Mesenchymal stem cell (in vitro differentiated cells and primary cell): ENCODE data around the gene CD9.
A peak's percentile ranks its signal among the peaks of the same experiment; 100 is the strongest.

ENCODE experiments used
- DNase-seq: peaks from one replicate; pipeline ENCODE4 v3.0.0-alpha.2; 2013
- H2AFZ ChIP-seq: one replicate; pipeline ENCODE4 v1.6.1; 2013; ENCODE audit warnings: low read depth, mild to moderate bottlenecking, control low read depth, inconsistent platforms, low read length, moderate library complexity
- H2AK5ac ChIP-seq: 2 replicates; pipeline ENCODE4 v1.6.1; 2013; ENCODE audit warnings: low read length, moderate library complexity, mild to moderate bottlenecking, inconsistent platforms; ENCODE audit not compliant: severe bottlenecking
- H2BK120ac ChIP-seq: one replicate; pipeline ENCODE4 v1.6.1; 2013; ENCODE audit warnings: low read depth, mild to moderate bottlenecking, inconsistent platforms, low read length, moderate library complexity
- H2BK12ac ChIP-seq, 2 experiments: one replicate each; pipeline ENCODE4 v1.6.1; 2013; ENCODE audit warnings: inconsistent platforms in 2 of 2, low read length in 2 of 2, mild to moderate bottlenecking in 2 of 2, moderate library complexity in 2 of 2, control low read depth in 1 of 2
- H2BK15ac ChIP-seq: one replicate; pipeline ENCODE4 v1.6.1; 2013; ENCODE audit warnings: mild to moderate bottlenecking, low read depth, inconsistent platforms; ENCODE audit not compliant: poor library complexity, severe bottlenecking
- H2BK5ac ChIP-seq: 2 replicates; pipeline ENCODE4 v1.6.1; 2013; ENCODE audit warnings: low read depth, mild to moderate bottlenecking, low read length, control low read depth, inconsistent platforms; ENCODE audit not compliant: poor library complexity, severe bottlenecking
- H3K14ac ChIP-seq, 2 experiments: one replicate each; pipeline ENCODE4 v1.6.1; 2013; ENCODE audit warnings: inconsistent platforms in 2 of 2, low read length in 2 of 2, control low read depth in 1 of 2, mild to moderate bottlenecking in 1 of 2, moderate library complexity in 1 of 2
- H3K18ac ChIP-seq, 2 experiments: one replicate each; pipeline ENCODE4 v1.6.1; 2013; ENCODE audit warnings: inconsistent platforms in 2 of 2, low read length in 2 of 2, control low read depth in 1 of 2, low read depth in 1 of 2, mild to moderate bottlenecking in 1 of 2
- H3K23ac ChIP-seq, 2 experiments: one replicate each; pipeline ENCODE4 v1.6.1; 2013; ENCODE audit warnings: inconsistent platforms in 2 of 2, low read length in 2 of 2, mild to moderate bottlenecking in 2 of 2, moderate library complexity in 2 of 2, control low read depth in 1 of 2
- H3K27ac ChIP-seq: 2 replicates; pipeline ENCODE4 v1.5.1; 2013; ENCODE audit warnings: mild to moderate bottlenecking, moderate library complexity, low read length, control low read depth, inconsistent platforms; ENCODE audit not compliant: poor library complexity, severe bottlenecking
- H3K27me3 ChIP-seq, 2 experiments: 2 replicates each; pipeline versions ENCODE4 v1.6.1 to v1.7.0; 2013; ENCODE audit warnings: low read length in 2 of 2, mild to moderate bottlenecking in 2 of 2, moderate library complexity in 2 of 2, control low read depth in 1 of 2, inconsistent platforms in 1 of 2; ENCODE audit not compliant: control insufficient read depth in 1 of 2, insufficient read depth in 1 of 2
- H3K36me3 ChIP-seq, 2 experiments: 2 replicates each; pipeline versions ENCODE4 v1.6.1 to v1.7.0; 2013; ENCODE audit warnings: low read length in 2 of 2, control low read depth in 1 of 2, inconsistent platforms in 1 of 2, low read depth in 1 of 2, mild to moderate bottlenecking in 1 of 2; ENCODE audit not compliant: insufficient read depth in 2 of 2, control insufficient read depth in 1 of 2
- H3K4ac ChIP-seq, 2 experiments: one replicate each; pipeline ENCODE4 v1.6.1; 2013; ENCODE audit warnings: inconsistent platforms in 2 of 2, low read length in 2 of 2, mild to moderate bottlenecking in 2 of 2, moderate library complexity in 2 of 2, control low read depth in 1 of 2, low read depth in 1 of 2
- H3K4me1 ChIP-seq: 2 replicates; pipeline ENCODE4 v1.6.1; 2013; ENCODE audit warnings: low read depth, low read length, control low read depth; ENCODE audit not compliant: control insufficient read depth, insufficient read depth
- H3K4me2 ChIP-seq: 2 replicates; pipeline ENCODE4 v1.6.1; 2013; ENCODE audit warnings: low read length, mild to moderate bottlenecking, inconsistent platforms; ENCODE audit not compliant: poor library complexity, severe bottlenecking
- H3K4me3 ChIP-seq, 2 experiments: 2 replicates each; pipeline versions ENCODE4 v1.5.1 to v1.7.0; 2013; ENCODE audit warnings: low read length in 2 of 2, mild to moderate bottlenecking in 2 of 2, control low read depth in 1 of 2, low read depth in 1 of 2; ENCODE audit not compliant: insufficient read depth in 1 of 2
- H3K79me1 ChIP-seq: replicated peaks from 2 replicates; pipeline ENCODE4 v1.6.1; 2013; ENCODE audit warnings: mild to moderate bottlenecking, control low read depth, low read length, inconsistent platforms; ENCODE audit not compliant: poor library complexity, severe bottlenecking
- H3K9ac ChIP-seq: 2 replicates; pipeline ENCODE4 v1.7.0; 2013; ENCODE audit warnings: mild to moderate bottlenecking, low read length, moderate library complexity
- H3K9me3 ChIP-seq: 2 replicates; pipeline ENCODE4 v1.7.0; 2013; ENCODE audit warnings: mild to moderate bottlenecking, low read length; ENCODE audit not compliant: control insufficient read depth
- H4K8ac ChIP-seq: one replicate; pipeline ENCODE4 v1.6.1; 2013; ENCODE audit warnings: inconsistent platforms, mild to moderate bottlenecking, low read length, moderate library complexity
- H4K91ac ChIP-seq: one replicate; pipeline ENCODE4 v1.6.1; 2013; ENCODE audit warnings: mild to moderate bottlenecking, low read length, inconsistent platforms
- WGBS: methylation state at CpG from one replicate; pipeline ENCODE4 v1.1.7; 2013; ENCODE audit warnings: mixed read lengths; 5-methylcytosine and 5-hydroxymethylcytosine counted together

CD9 gene

GRCh38 chr12:6216581-6216980 is 16.4 kb downstream of the CD9 start:
- peaks cover 2 to 8% of the 10 kb centered on the region in 2 experiments for H3K36me3 ChIP-seq
- H3K18ac ChIP-seq = peak overlapping the region in 1 of 2 experiments; percentile 46
- DNase-seq = no peak
- H3K23ac ChIP-seq = no peak overlapping the region
- no peak overlapping the region for H2BK120ac ChIP-seq
- peak overlapping the region; percentile 37 for H3K9ac ChIP-seq
- no peaks in the 10 kb centered on the region for H3K27me3 ChIP-seq
- WGBS = 95% methylated on average over 7 of the region's 7 CpGs
- peaks cover 4% of the 10 kb centered on the region for H3K9me3 ChIP-seq
- H3K4me1 ChIP-seq = peaks cover 26% of the 10 kb centered on the region
- no peak overlapping the region for H2BK15ac ChIP-seq
- H2BK12ac ChIP-seq = no peak overlapping the region
- peaks cover 11% of the 10 kb centered on the region for H3K79me1 ChIP-seq
- no peak overlapping the region for H3K4me3 ChIP-seq
- H2BK5ac ChIP-seq = no peak overlapping the region
- no peak overlapping the region for H2AFZ ChIP-seq
- H3K4ac ChIP-seq = no peak overlapping the region
- no peak overlapping the region for H3K4me2 ChIP-seq
- peak overlapping the region; percentile 63 for H3K27ac ChIP-seq
- H2AK5ac ChIP-seq = peak overlapping the region; percentile 78
- no peak overlapping the region for H4K91ac ChIP-seq
- no peak overlapping the region for H4K8ac ChIP-seq
- H3K14ac ChIP-seq = no peak overlapping the region

- H3K14ac ChIP-seq = no peak overlapping the region
- no peak overlapping the region for H3K4me3 ChIP-seq
- no peak for DNase-seq
- H3K4me1 ChIP-seq = peaks cover 27% of the 10 kb centered on the region
- 90% methylated on average over 6 of the region's 6 CpGs for WGBS
- no peak overlapping the region for H3K4me2 ChIP-seq
- H3K27ac ChIP-seq = no peak overlapping the region
- H2BK12ac ChIP-seq = no peak overlapping the region
- H2BK15ac ChIP-seq = no peak overlapping the region
- no peak overlapping the region for H3K23ac ChIP-seq
- H4K8ac ChIP-seq = no peak overlapping the region
- H3K9ac ChIP-seq = no peak overlapping the region
- no peak overlapping the region for H2AFZ ChIP-seq
- H3K79me1 ChIP-seq = peaks cover 14% of the 10 kb centered on the region
- H2AK5ac ChIP-seq = peak overlapping the region; percentile 49
- H3K18ac ChIP-seq = no peak overlapping the region
- no peak overlapping the region for H4K91ac ChIP-seq
- peaks cover 4% of the 10 kb centered on the region for H3K9me3 ChIP-seq
- no peak overlapping the region for H2BK5ac ChIP-seq
- H2BK120ac ChIP-seq = no peak overlapping the region
- peaks cover 2% of the 10 kb centered on the region in 2 experiments for H3K36me3 ChIP-seq
- no peak overlapping the region for H3K4ac ChIP-seq
- no peaks in the 10 kb centered on the region for H3K27me3 ChIP-seq
These were observed 18.2 kb downstream of the CD9 start for GRCh38 chr12:6218347-6218925.

GRCh38 chr12:6219980-6220379 is 19.8 kb downstream of the CD9 start:
- Histone ChIP-seq H3K14ac (peak overlapping the region in 1 of 2 experiments; percentile 5), H2BK12ac (peak overlapping the region in 1 of 2 experiments; percentile 38), H3K4me1 (peaks cover 30% of the 10 kb centered on the region), H2AK5ac (peak overlapping the region; percentile 30), H3K4me3 (no peak overlapping the region), H3K4ac (no peak overlapping the region), H3K27ac (no peak overlapping the region), H3K9ac (no peak overlapping the region), H2BK15ac (no peak overlapping the region), H3K23ac (no peak overlapping the region), H2AFZ (no peak overlapping the region), H3K18ac (peak overlapping the region; percentile 0 to 30), H3K9me3 (peaks cover 4% of the 10 kb centered on the region), H4K8ac (no peak overlapping the region), H3K4me2 (no peak overlapping the region), H3K79me1 (peaks cover 11% of the 10 kb centered on the region), H2BK5ac (no peak overlapping the region), H3K27me3 (no peaks in the 10 kb centered on the region), H2BK120ac (no peak overlapping the region), H3K36me3 (peaks cover 2 to 7% of the 10 kb centered on the region in 2 experiments), H4K91ac (peak overlapping the region; percentile 6)
- no peak for DNase-seq
- WGBS = 88% methylated on average over 6 of the region's 6 CpGs

GRCh38 chr12:6221146-6221545 is 20.9 kb downstream of the CD9 start:
- H4K8ac ChIP-seq = no peak overlapping the region
- H3K27ac ChIP-seq = no peak overlapping the region
- WGBS = 99% methylated on average over 9 of the region's 9 CpGs
- no peak overlapping the region for H2BK5ac ChIP-seq
- H3K4me3 ChIP-seq = no peak overlapping the region
- peaks cover 4% of the 10 kb centered on the region for H3K9me3 ChIP-seq
- no peak overlapping the region for H2BK15ac ChIP-seq
- H3K18ac ChIP-seq = no peak overlapping the region
- H2BK120ac ChIP-seq = no peak overlapping the region
- H4K91ac ChIP-seq = no peak overlapping the region
- DNase-seq = no peak
- H3K79me1 ChIP-seq = peaks cover 12% of the 10 kb centered on the region
- H3K4me1 ChIP-seq = peaks cover 23% of the 10 kb centered on the region
- peaks cover 4 to 14% of the 10 kb centered on the region in 2 experiments for H3K36me3 ChIP-seq
- H3K4me2 ChIP-seq = no peak overlapping the region
- H3K9ac ChIP-seq = no peak overlapping the region
- no peak overlapping the region for H3K14ac ChIP-seq
- H3K4ac ChIP-seq = no peak overlapping the region
- H2BK12ac ChIP-seq = no peak overlapping the region
- no peak overlapping the region for H2AK5ac ChIP-seq
- H2AFZ ChIP-seq = no peak overlapping the region
- no peak overlapping the region for H3K23ac ChIP-seq
- no peaks in the 10 kb centered on the region for H3K27me3 ChIP-seq
